ENCODE results near the gene SETBP1. TPM values are rescaled to one million over a fixed set of nuclear protein-coding genes. Genes with fewer than 3 reads are reported as not detected.

SETBP1 gene
- total and polyA plus RNA-seq, 2 of the 8 experiments (the other 6 are each of a cell fraction or from before 2014, with no cell fraction given), result 2.0 to 6.5 TPM

- Histone ChIP-seq H4K91ac (replicated peaks; ENCODE audit: insufficient read length, low read length) (no peak overlapping the region), H2BK5ac (ENCODE audit: low read depth, low read length) (no peak overlapping the region), H3K27me3 (replicated peaks in 1 of 4; ENCODE audit: control insufficient read depth in 3 of 4, extremely low read depth in 1 of 4, insufficient read depth in 3 of 4, low read length in 3 of 4) (no peaks in the 10 kb centered on the region), H3K56ac (replicated peaks; ENCODE audit: insufficient read length, low read depth, low read length) (no peak overlapping the region), H3K4me3 (ENCODE audit: extremely low read depth in 1 of 4, insufficient read depth in 2 of 4, low read depth in 3 of 4, low read length in 4 of 4) (no peak overlapping the region), H2BK120ac (replicated peaks; ENCODE audit: low read depth, low read length) (no peak overlapping the region), H3K14ac (ENCODE audit: insufficient read length) (no peak overlapping the region), H4K8ac (ENCODE audit: extremely low read depth, insufficient read depth, low read length) (no peak overlapping the region), H3K4me1 (replicated peaks in 1 of 4; ENCODE audit: control insufficient read depth in 3 of 4, insufficient read depth in 4 of 4, low read length in 3 of 4) (no peaks in the 10 kb centered on the region), H2BK20ac (ENCODE audit: low read length) (no peak overlapping the region), H2BK12ac (ENCODE audit: low read depth, low read length) (no peak overlapping the region), H3K18ac (ENCODE audit: extremely low read depth, low read length) (no peak overlapping the region), H4K20me1 (replicated peaks in 1 of 2; ENCODE audit: control insufficient read depth in 1 of 2, insufficient read depth in 2 of 2, low read length in 2 of 2) (no peaks in the 10 kb centered on the region), H3K79me2 (ENCODE audit: control insufficient read depth in 1 of 2, insufficient read depth in 2 of 2, low read length in 2 of 2) (no peaks in the 10 kb centered on the region), H2AFZ (ENCODE audit: low read length) (no peak overlapping the region), H3K23ac (ENCODE audit: insufficient read length) (no peak overlapping the region), H3K4me2 (ENCODE audit: insufficient read depth in 1 of 2, low read depth in 2 of 2, low read length in 2 of 2) (no peak overlapping the region), H3K9ac (replicated peaks in 1 of 4; ENCODE audit: extremely low read depth in 1 of 4, low read depth in 3 of 4, low read length in 3 of 4) (no peak overlapping the region), H2BK15ac (ENCODE audit: low read length) (no peak overlapping the region), H3K27ac (ENCODE audit: low read depth, low read length) (no peak overlapping the region), H3K36me3 (ENCODE audit: control insufficient read depth in 2 of 4, insufficient read depth in 4 of 4, low read length in 3 of 4) (no peaks in the 10 kb centered on the region), H3K79me1 (ENCODE audit: low read depth, low read length) (no peaks in the 10 kb centered on the region), H3K9me3 (ENCODE audit: insufficient read depth in 2 of 2, low read depth in 1 of 2, low read length in 1 of 2) (no peaks in the 10 kb centered on the region), H3K4ac (replicated peaks; ENCODE audit: insufficient read length, low read depth, low read length) (no peak overlapping the region), H4K5ac (ENCODE audit: insufficient read length, low read depth, low read length) (no peak overlapping the region), H3K23me2 (ENCODE audit: low read depth, low read length) (no peaks in the 10 kb centered on the region), H2AK5ac (ENCODE audit: low read depth, low read length) (no peak overlapping the region)
- ChIA-PET CTCF (ENCODE audit: partially characterized antibody) (interaction anchor here (0.9 kb wide), 1 partner anchor 561 kb away, joined by 3 read pairs; no protein-coding TSS in a partner anchor), POLR2A (ENCODE audit: partially characterized antibody) (no interaction called here)
- WGBS, 2 experiments (ENCODE audit: extremely low coverage in 1 of 2, insufficient coverage in 1 of 2, insufficient read length in 1 of 2, insufficient replicate concordance in 2 of 2, low coverage in 1 of 2, low lambda C conversion rate in 2 of 2, missing lambda C conversion rate in 1 of 2), result 94% methylated on average over 6 of the region's 6 CpGs; no CpG with 5 or more reads in 1 of the 2 experiments
- TF ChIP-seq POLR2A (IDR thresholded peaks at IDR 0.05; ENCODE audit: control extremely low read depth in 1 of 2, low read depth in 2 of 2, low read length in 2 of 2) (no peak), SIRT6 (IDR thresholded peaks at IDR 0.05; ENCODE audit: low read length) (no peak), KDM5A (IDR thresholded peaks at IDR 0.05; ENCODE audit: low read length) (no peak), SP1 (IDR thresholded peaks at IDR 0.05; ENCODE audit: low read depth, low read length) (no peak), SUZ12 (IDR thresholded peaks at IDR 0.05; ENCODE audit: low read length) (no peak)
- no peak for DNase-seq (ENCODE audit: low read depth in 1 of 2, low spot score in 2 of 2)
- FAIRE-seq, result no peak
Measured at GRCh38 chr18:44651918-44652572, 28.6 kb upstream of the SETBP1 start.

Measured in H1 (cell line).